ENCODE measurements around the gene KDM1A.

Gene KDM1A

GRCh38 chr1:23100074-23100748 is 80.9 kb downstream of the KDM1A start:
- peak; percentile 98 for DNase-seq (ENCODE audit: low read depth)
- no peak overlapping the region for H3K4me3 ChIP-seq (ENCODE audit: low read depth, low read length)
- TF ChIP-seq CTCF (conservative IDR thresholded peaks at IDR 0.05; ENCODE audit: low read depth, low read length): no peak

GRCh38 chr1:23101101-23101827 is 82.0 kb downstream of the KDM1A start:
- DNase-seq (ENCODE audit: low read depth): no peak
- TF ChIP-seq CTCF (conservative IDR thresholded peaks at IDR 0.05; ENCODE audit: low read depth, low read length): no peak
- no peak overlapping the region for H3K4me3 ChIP-seq (ENCODE audit: low read depth, low read length)

- no peak for DNase-seq (ENCODE audit: low read depth)
- TF ChIP-seq CTCF (conservative IDR thresholded peaks at IDR 0.05; ENCODE audit: low read depth, low read length): no peak
- no peak overlapping the region for H3K4me3 ChIP-seq (ENCODE audit: low read depth, low read length)
These were observed 82.6 kb downstream of the KDM1A start for GRCh38 chr1:23101887-23102286.

GRCh38 chr1:23102289-23102688 is 83.0 kb downstream of the KDM1A start:
- no peak for DNase-seq (ENCODE audit: low read depth)
- TF ChIP-seq CTCF (conservative IDR thresholded peaks at IDR 0.05; ENCODE audit: low read depth, low read length): no peak
- no peak overlapping the region for H3K4me3 ChIP-seq (ENCODE audit: low read depth, low read length)

GRCh38 chr1:23103001-23103889 is 84.0 kb downstream of the KDM1A start:
- DNase-seq (ENCODE audit: low read depth): no peak
- H3K4me3 ChIP-seq (ENCODE audit: low read depth, low read length): no peak overlapping the region
- TF ChIP-seq CTCF (conservative IDR thresholded peaks at IDR 0.05; ENCODE audit: low read depth, low read length): no peak

- no peak for TF ChIP-seq CTCF (conservative IDR thresholded peaks at IDR 0.05; ENCODE audit: low read depth, low read length)
- DNase-seq (ENCODE audit: low read depth): no peak
These were observed 89.8 kb downstream of the KDM1A start for GRCh38 chr1:23108918-23109533.

More at GRCh38 chr1:23108918-23109533, 89.8 kb downstream of the KDM1A start:
- no peak overlapping the region for H3K4me3 ChIP-seq (ENCODE audit: low read depth, low read length)

Measured in choroid plexus epithelial cell (primary cell).